ENCODE measurements around the gene MRPL41. TPM values are rescaled to one million over a fixed set of nuclear protein-coding genes. Genes with fewer than 3 reads are reported as not detected.
A peak's percentile ranks its signal among the peaks of the same experiment; 100 is the strongest.
"Not testable (repeated sequence)": the region's sequence is repeated elsewhere in the genome, so short reads cannot be mapped to it uniquely, and the experiment has no call there.

Gene MRPL41
- polyA plus RNA-seq, 2 of the 4 experiments (the other 2 are of a cell fraction) = 19.7 to 54.4 TPM

DNA sequence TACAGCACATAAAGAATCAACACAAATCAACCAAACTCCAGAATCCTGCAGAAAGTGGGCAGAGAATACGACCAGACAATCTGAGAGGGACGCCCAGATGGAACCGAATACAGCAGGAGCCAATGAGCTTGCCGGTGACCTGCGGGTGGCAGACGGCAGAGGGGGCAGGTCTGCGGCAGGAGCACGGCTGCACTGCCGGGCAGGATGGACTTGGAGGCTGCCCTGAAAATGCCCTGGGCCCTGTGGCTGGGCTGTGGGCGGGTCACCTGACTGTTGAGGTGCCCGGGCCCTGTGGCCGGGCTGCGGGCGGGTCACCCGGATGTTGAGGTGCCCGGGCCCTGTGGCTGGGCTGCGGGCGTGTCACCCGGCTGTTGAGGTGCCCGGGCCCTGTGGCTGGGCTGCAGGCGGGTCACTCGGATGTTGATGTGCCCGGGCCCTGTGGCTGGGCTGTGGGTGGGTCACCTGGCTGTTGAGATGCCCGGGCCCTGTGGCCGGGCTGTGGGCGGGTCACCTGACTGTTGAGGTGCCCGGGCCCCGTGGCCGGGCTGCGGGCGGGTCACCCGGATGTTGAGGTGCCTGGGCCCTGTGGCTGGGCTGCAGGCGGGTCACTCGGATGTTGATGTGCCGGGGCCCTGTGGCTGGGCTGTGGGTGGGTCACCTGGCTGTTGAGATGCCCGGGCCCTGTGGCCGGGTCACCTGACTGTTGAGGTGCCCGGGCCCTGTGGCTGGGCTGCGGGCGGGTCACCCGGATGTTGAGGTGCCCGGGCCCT lies 37.7 kb upstream of the MRPL41 start:
- H3K27ac ChIP-seq = not testable (repeated sequence)

DNA sequence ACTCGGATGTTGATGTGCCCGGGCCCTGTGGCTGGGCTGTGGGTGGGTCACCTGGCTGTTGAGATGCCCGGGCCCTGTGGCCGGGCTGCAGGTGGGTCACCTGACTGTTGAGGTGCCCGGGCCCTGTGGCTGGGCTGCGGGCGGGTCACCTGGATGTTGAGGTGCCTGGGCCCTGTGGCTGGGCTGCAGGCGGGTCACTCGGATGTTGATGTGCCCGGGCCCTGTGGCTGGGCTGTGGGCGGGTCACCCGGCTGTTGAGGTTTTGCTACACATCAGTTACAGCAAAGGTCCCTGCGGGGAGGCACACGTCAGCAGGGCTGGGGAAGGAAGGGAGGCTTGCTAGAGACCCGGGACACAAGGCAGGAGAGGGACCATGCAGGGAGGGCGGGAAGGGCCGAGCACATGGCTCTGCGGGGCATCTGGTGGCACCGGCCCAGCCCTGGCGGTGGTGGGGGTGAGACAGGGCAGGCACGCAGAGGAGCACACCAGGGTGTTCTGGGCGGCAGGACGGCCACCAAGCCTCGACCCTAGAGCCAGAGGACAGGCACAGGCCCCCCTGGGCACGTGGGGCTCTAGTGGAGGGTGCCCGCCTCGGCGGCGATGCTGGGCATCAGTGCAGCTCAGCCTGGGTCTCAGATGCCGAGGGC lies 36.9 kb upstream of the MRPL41 start:
- Histone ChIP-seq H3K27ac (no peak overlapping the region), H3K9me3 (no peaks in the 10 kb centered on the region), H3K4me2 (no peak overlapping the region), H3K4me3 (no peak overlapping the region), H3K4me1 (no peaks in the 10 kb centered on the region)
- ATAC-seq (peak; percentile 50 to 58), DNase-seq (ENCODE audit: low read depth in 1 of 2, low spot score in 1 of 2) (no peak), FAIRE-seq (no peak)
- CTCF ChIA-PET = no interaction called here
- TF ChIP-seq ZFP36 (IDR thresholded peaks at IDR 0.05; ENCODE audit: borderline replicate concordance, partially characterized antibody) (no peak), RCOR1 (IDR thresholded peaks at IDR 0.05; ENCODE audit: low read depth, low read length) (no peak), POLR2A (IDR thresholded peaks at IDR 0.05; ENCODE audit: low read length) (no peak)
- WGBS (ENCODE audit: missing lambda C conversion rate) = 89% methylated on average over 19 of the region's 30 CpGs
- POLR2A ChIA-PET = no interaction called here

More for the DNA sequence above, 37.7 kb upstream of the MRPL41 start:
- H3K4me3 ChIP-seq; POLR2A ChIA-PET; FAIRE-seq; H3K4me2 ChIP-seq; ATAC-seq; H3K4me1 ChIP-seq; DNase-seq (ENCODE audit: low read depth in 1 of 2, low spot score in 1 of 2); H3K9me3 ChIP-seq: not testable (repeated sequence)
- 88% methylated on average over 19 of the region's 42 CpGs for WGBS (ENCODE audit: missing lambda C conversion rate)
- CTCF ChIA-PET = interaction anchor here (0.8 to 1.5 kb wide), 3 partner anchors 11 to 15 kb away, joined by 4 to 5 read pairs (median 5); no protein-coding TSS in a partner anchor

DNA sequence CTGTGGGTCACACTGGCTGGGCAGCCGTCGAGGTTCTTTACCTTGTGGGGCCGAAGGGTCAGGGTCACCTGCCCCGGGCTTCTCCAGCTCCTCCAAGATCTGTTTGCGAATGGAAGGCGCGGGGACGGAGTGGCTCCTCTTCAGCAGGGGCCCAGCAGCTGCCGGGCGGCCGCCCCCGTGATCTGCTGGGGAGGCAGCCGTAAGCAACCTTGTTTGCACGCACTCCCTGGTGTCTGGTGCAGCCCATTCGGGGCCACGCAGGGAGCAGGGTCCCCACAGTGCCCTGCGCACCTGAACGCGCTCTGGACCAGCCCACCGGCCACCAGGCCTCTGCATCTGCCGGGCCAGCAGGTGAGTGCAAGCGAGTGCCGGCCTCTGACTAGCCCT lies 36.3 kb upstream of the MRPL41 start:
- H3K27ac ChIP-seq = no peak overlapping the region
- CTCF ChIA-PET = no interaction called here
- ATAC-seq = peak; percentile 37 to 44; a peak in 5 of 6 replicates
- no peak overlapping the region for H3K4me3 ChIP-seq
- no peak overlapping the region for H3K4me2 ChIP-seq
- DNase-seq (ENCODE audit: low read depth in 1 of 2, low spot score in 1 of 2) = no peak
- no peaks in the 10 kb centered on the region for H3K4me1 ChIP-seq
- H3K9me3 ChIP-seq = no peaks in the 10 kb centered on the region
- TF ChIP-seq, protein P1, sequence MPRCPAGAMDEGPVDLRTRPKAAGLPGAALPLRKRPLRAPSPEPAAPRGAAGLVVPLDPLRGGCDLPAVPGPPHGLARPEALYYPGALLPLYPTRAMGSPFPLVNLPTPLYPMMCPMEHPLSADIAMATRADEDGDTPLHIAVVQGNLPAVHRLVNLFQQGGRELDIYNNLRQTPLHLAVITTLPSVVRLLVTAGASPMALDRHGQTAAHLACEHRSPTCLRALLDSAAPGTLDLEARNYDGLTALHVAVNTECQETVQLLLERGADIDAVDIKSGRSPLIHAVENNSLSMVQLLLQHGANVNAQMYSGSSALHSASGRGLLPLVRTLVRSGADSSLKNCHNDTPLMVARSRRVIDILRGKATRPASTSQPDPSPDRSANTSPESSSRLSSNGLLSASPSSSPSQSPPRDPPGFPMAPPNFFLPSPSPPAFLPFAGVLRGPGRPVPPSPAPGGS (IDR thresholded peaks at IDR 0.05) = no peak
- TF ChIP-seq CHD4 (IDR thresholded peaks at IDR 0.05; ENCODE audit: borderline replicate concordance) (no peak), HOXB5 (CRISPR knock-in tag; IDR thresholded peaks at IDR 0.05) (no peak), KDM1A (IDR thresholded peaks at IDR 0.05; ENCODE audit: low read depth) (no peak), SMC3 (IDR thresholded peaks at IDR 0.05) (no peak), HOXA7 (CRISPR knock-in tag; IDR thresholded peaks at IDR 0.05) (no peak), NR3C1 (IDR thresholded peaks at IDR 0.05) (no peak), HDAC2 (IDR thresholded peaks at IDR 0.05) (no peak), EHF (CRISPR knock-in tag; IDR thresholded peaks at IDR 0.05) (no peak), RNF2 (IDR thresholded peaks at IDR 0.05; ENCODE audit: borderline replicate concordance, low read depth) (no peak)
- TF ChIP-seq, protein P2, sequence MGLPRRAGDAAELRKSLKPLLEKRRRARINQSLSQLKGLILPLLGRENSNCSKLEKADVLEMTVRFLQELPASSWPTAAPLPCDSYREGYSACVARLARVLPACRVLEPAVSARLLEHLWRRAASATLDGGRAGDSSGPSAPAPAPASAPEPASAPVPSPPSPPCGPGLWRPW (IDR thresholded peaks at IDR 0.05) = no peak
- TF ChIP-seq, protein P3, sequence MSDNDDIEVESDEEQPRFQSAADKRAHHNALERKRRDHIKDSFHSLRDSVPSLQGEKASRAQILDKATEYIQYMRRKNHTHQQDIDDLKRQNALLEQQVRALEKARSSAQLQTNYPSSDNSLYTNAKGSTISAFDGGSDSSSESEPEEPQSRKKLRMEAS (IDR thresholded peaks at IDR 0.05) = no peak
- TF ChIP-seq, protein P4, sequence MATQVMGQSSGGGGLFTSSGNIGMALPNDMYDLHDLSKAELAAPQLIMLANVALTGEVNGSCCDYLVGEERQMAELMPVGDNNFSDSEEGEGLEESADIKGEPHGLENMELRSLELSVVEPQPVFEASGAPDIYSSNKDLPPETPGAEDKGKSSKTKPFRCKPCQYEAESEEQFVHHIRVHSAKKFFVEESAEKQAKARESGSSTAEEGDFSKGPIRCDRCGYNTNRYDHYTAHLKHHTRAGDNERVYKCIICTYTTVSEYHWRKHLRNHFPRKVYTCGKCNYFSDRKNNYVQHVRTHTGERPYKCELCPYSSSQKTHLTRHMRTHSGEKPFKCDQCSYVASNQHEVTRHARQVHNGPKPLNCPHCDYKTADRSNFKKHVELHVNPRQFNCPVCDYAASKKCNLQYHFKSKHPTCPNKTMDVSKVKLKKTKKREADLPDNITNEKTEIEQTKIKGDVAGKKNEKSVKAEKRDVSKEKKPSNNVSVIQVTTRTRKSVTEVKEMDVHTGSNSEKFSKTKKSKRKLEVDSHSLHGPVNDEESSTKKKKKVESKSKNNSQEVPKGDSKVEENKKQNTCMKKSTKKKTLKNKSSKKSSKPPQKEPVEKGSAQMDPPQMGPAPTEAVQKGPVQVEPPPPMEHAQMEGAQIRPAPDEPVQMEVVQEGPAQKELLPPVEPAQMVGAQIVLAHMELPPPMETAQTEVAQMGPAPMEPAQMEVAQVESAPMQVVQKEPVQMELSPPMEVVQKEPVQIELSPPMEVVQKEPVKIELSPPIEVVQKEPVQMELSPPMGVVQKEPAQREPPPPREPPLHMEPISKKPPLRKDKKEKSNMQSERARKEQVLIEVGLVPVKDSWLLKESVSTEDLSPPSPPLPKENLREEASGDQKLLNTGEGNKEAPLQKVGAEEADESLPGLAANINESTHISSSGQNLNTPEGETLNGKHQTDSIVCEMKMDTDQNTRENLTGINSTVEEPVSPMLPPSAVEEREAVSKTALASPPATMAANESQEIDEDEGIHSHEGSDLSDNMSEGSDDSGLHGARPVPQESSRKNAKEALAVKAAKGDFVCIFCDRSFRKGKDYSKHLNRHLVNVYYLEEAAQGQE (IDR thresholded peaks at IDR 0.05) = no peak
- FAIRE-seq = no peak
- 84% methylated on average over 18 of the region's 23 CpGs for WGBS (ENCODE audit: missing lambda C conversion rate)
- POLR2A ChIA-PET = no interaction called here
